Measurements from ENCODE around the gene MAP3K10.

Gene MAP3K10

DNA sequence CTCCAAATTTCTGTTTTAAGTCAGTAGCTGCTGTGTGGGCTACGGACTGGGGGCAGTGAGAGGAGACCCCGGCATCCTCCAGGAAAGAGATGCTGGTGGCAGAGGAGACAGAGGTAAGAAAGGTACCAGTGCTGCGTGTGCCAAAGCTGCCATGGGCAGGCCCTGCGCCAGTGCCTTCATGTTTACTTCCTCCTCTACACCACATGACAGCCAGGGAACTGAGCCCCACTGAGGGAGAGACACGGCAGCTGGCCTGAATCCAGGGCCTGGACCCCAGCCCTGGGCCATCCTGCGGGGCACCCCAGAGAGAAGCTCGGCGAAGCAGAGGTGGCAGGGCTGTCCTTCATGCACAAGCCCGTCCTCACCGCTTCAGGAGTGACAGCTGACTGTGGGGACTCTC lies 58.0 kb downstream of the MAP3K10 start:
- H3K4me1 Mint-ChIP-seq, result no peaks in the 10 kb centered on the region
- no peak overlapping the region for H3K4me3 Mint-ChIP-seq
- no peaks in the 10 kb centered on the region for H3K9me3 Mint-ChIP-seq
- CTCF ChIA-PET, result no interaction called here
- no peaks in the 10 kb centered on the region for H3K27me3 Mint-ChIP-seq
- no peak for DNase-seq
- H3K27ac Mint-ChIP-seq, result no peak overlapping the region
- peaks cover 12% of the 10 kb centered on the region for H3K36me3 Mint-ChIP-seq

- H3K9me3 Mint-ChIP-seq, result no peaks in the 10 kb centered on the region
- H3K4me1 Mint-ChIP-seq, result no peaks in the 10 kb centered on the region
- H3K27ac Mint-ChIP-seq, result peak overlapping the region; percentile 2
- H3K36me3 Mint-ChIP-seq, result peaks cover 14% of the 10 kb centered on the region
- CTCF ChIA-PET, result no interaction called here
- H3K27me3 Mint-ChIP-seq, result no peaks in the 10 kb centered on the region
- no peak overlapping the region for H3K4me3 Mint-ChIP-seq
- no peak for DNase-seq
Observed at GRCh38 chr19:40249781-40250180, 58.6 kb downstream of the MAP3K10 start.

GRCh38 chr19:40251244-40251643 lies 60.0 kb downstream of the MAP3K10 start:
- Mint-ChIP-seq H3K4me3 (no peak overlapping the region), H3K27ac (no peak overlapping the region), H3K4me1 (no peaks in the 10 kb centered on the region), H3K27me3 (no peaks in the 10 kb centered on the region), H3K9me3 (no peaks in the 10 kb centered on the region), H3K36me3 (peaks cover 28% of the 10 kb centered on the region)
- no peak for DNase-seq
- CTCF ChIA-PET, result no interaction called here

GRCh38 chr19:40251991-40252390 lies 60.8 kb downstream of the MAP3K10 start:
- CTCF ChIA-PET, result no interaction called here
- Mint-ChIP-seq H3K9me3 (no peaks in the 10 kb centered on the region), H3K4me3 (no peak overlapping the region), H3K27me3 (no peaks in the 10 kb centered on the region), H3K27ac (no peak overlapping the region), H3K36me3 (peaks cover 29% of the 10 kb centered on the region), H3K4me1 (no peaks in the 10 kb centered on the region)
- no peak for DNase-seq

DNA sequence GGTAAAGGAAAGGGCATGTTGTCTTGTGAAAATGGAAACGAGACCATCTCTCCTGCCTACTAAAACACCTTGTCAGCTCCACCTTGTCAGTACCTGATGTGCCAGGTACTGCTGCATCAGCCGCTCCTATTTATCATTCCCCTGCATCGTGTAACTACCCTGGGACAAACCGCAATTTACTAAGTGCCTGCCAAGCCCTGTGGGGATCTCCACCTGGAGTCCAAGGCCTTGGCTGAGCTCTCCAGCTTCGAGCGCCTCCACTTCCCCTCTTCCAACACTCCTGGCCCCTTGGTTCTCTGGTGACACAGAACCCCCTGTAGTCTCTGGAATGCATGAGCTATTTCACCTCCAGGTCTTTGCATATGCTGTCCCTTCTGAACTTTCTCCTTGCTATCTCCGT lies 61.2 kb downstream of the MAP3K10 start:
- Mint-ChIP-seq H3K4me3 (no peak overlapping the region), H3K4me1 (no peaks in the 10 kb centered on the region), H3K27me3 (no peaks in the 10 kb centered on the region), H3K27ac (no peak overlapping the region), H3K9me3 (no peaks in the 10 kb centered on the region), H3K36me3 (peaks cover 29% of the 10 kb centered on the region)
- no peak for DNase-seq
- CTCF ChIA-PET, result interaction anchor here (0.6 kb wide), 1 partner anchor 84 kb away, joined by 3 read pairs; no protein-coding TSS in a partner anchor

GRCh38 chr19:40253611-40254092 lies 62.4 kb downstream of the MAP3K10 start:
- Mint-ChIP-seq H3K27me3 (no peaks in the 10 kb centered on the region), H3K4me3 (no peak overlapping the region), H3K27ac (no peak overlapping the region), H3K9me3 (no peaks in the 10 kb centered on the region), H3K4me1 (no peaks in the 10 kb centered on the region), H3K36me3 (peaks cover 32% of the 10 kb centered on the region)
- CTCF ChIA-PET, result no interaction called here
- DNase-seq, result no peak

DNA sequence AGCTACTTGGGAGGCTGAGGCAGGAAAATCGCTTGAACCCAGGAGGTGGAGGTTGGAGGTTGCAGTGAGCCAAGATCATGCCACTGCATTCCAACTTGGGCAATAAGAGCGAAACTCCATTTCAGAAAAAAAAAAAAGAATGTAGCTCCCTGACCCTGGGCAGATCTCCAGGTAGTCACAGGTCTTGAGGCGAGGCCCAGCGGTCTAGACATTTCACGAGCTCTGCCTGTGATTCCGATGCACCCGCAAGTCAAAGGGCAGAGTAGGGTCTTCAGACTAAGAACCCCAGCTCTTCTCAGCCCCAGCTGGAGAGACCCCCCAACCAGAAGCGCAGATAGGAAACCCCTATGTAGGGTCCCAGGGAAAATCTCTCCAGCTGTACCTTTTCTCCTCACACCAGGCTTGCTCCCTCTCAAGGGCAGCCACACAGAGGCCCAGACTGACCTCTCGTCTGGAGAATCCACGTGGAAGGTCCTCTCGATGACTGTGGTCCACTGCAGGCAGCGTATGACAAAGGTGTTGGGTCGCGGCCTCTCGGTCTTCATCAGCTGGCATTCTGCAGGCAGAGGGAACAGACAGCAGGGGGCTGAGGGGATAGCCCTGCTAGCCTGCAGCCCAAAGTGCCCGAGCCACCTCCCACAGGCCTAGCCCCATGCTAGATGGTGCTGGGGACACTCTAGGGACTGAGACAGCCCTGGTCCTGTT lies 63.6 kb downstream of the MAP3K10 start:
- Mint-ChIP-seq H3K9me3 (no peaks in the 10 kb centered on the region), H3K36me3 (peaks cover 31% of the 10 kb centered on the region)
- CTCF ChIA-PET, result interaction anchor here (0.6 kb wide), 1 partner anchor 120 kb away, joined by 3 read pairs; no protein-coding TSS in a partner anchor

DNA sequence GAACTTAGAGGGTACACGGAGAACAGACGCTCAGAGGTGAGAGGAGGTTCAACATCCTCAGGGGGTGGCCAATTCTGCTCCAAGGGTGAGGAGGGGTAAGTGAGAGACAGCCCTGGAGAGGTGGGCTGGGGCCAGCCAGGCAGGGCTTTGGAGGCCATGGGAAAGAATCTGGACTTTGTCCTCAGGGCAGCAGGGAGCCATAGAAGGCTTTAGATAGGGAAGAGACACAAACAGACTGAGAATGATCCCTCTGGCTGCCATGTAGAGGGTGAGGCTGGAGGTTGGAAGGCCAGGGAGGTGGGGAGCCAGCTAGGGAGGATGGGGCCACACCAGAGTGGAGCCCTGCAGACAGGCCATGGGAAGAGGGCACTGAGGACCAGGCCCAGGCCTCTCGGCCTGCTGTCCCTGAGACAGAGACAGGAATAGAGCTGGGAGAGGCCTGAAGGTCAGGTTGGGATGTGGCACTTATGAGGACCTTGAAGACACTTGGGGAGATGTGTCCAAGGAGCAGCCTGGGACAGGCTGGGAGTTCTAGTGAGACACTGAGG lies 64.5 kb downstream of the MAP3K10 start:
- no peaks in the 10 kb centered on the region for H3K27me3 Mint-ChIP-seq
- peaks cover 32% of the 10 kb centered on the region for H3K36me3 Mint-ChIP-seq
- H3K9me3 Mint-ChIP-seq, result no peaks in the 10 kb centered on the region
- DNase-seq, result no peak
- no peak overlapping the region for H3K27ac Mint-ChIP-seq
- no peaks in the 10 kb centered on the region for H3K4me1 Mint-ChIP-seq
- no peak overlapping the region for H3K4me3 Mint-ChIP-seq
- CTCF ChIA-PET, result no interaction called here

More for the DNA sequence above, 63.6 kb downstream of the MAP3K10 start:
- no peak for DNase-seq
- no peak overlapping the region for H3K27ac Mint-ChIP-seq
- H3K27me3 Mint-ChIP-seq, result no peaks in the 10 kb centered on the region
- no peaks in the 10 kb centered on the region for H3K4me1 Mint-ChIP-seq
- H3K4me3 Mint-ChIP-seq, result no peak overlapping the region

DNA sequence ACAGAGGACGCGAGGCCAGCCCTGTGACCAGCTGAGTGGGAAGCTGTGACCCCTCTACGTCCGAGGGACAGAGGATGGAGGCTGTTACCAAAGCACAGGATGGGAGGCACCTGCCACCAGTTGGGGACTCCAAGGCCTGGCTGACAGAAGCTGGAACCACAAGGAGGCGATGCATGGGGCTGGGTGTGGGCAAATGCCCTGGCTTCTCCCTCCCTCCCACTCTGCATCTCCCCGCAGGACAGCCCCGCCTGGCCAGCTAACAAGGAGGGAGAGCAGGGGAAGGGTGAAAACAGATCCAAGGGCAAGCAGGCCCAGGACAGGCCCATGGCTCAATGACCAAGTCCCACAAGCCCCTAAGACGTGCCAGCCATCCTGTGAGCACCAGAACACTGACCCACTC lies 65.3 kb downstream of the MAP3K10 start:
- CTCF ChIA-PET, result no interaction called here
- no peaks in the 10 kb centered on the region for H3K9me3 Mint-ChIP-seq
- peaks cover 33% of the 10 kb centered on the region for H3K36me3 Mint-ChIP-seq
- H3K27me3 Mint-ChIP-seq, result no peaks in the 10 kb centered on the region
- H3K4me1 Mint-ChIP-seq, result no peaks in the 10 kb centered on the region
- H3K27ac Mint-ChIP-seq, result no peak overlapping the region
- no peak for DNase-seq
- no peak overlapping the region for H3K4me3 Mint-ChIP-seq

DNA sequence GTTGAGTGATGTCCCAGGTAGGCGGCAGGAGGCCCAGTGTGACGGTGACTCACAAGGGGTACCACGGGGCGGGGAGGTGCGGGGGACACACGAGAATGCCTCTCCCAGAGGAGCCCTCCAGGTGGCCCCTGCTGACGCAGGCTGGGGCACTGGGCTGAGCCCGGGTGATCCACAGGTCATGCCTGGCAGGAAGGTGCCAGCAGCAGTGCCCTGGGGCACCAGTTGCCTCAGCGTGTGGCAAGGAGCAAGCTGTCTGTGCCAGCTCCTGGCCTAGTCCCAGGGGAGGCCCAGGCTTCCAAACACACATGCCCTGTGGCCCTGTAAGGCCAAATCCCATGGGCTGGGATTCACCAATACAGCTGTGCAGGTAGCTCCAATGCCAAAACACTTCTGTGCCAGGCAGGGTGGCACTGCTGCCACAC lies 65.9 kb downstream of the MAP3K10 start:
- CTCF ChIA-PET, result no interaction called here
- H3K4me3 Mint-ChIP-seq, result no peak overlapping the region
- no peaks in the 10 kb centered on the region for H3K9me3 Mint-ChIP-seq
- H3K27ac Mint-ChIP-seq, result no peak overlapping the region
- no peaks in the 10 kb centered on the region for H3K4me1 Mint-ChIP-seq
- H3K36me3 Mint-ChIP-seq, result peaks cover 36% of the 10 kb centered on the region
- no peaks in the 10 kb centered on the region for H3K27me3 Mint-ChIP-seq
- DNase-seq, result no peak

- Mint-ChIP-seq H3K4me1 (no peaks in the 10 kb centered on the region), H3K4me3 (no peak overlapping the region), H3K36me3 (peaks cover 38% of the 10 kb centered on the region), H3K27ac (no peak overlapping the region), H3K27me3 (no peaks in the 10 kb centered on the region), H3K9me3 (no peaks in the 10 kb centered on the region)
- CTCF ChIA-PET, result no interaction called here
- DNase-seq, result no peak
Observed at GRCh38 chr19:40261631-40262030, 70.4 kb downstream of the MAP3K10 start.

DNA sequence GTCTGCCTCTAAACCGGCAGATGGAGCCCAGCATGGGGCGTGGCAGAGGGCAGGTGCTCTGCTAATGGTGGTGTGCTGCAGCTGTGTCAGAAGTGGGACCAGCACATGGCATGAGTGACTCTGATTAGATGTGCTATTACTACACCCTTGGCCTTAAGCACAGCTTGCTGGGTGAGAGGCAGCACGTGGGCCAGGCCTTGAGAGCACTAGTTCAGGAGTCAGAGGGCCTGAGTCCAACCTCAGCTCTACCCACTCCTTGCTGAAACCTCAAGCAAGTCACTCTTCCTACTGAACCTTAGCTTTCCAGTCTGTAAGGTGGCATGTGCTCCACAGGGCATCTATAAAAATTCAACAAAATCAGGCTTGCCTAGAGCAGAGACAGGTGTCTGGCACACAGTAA lies 71.2 kb downstream of the MAP3K10 start:
- H3K4me1 Mint-ChIP-seq, result no peaks in the 10 kb centered on the region
- no peaks in the 10 kb centered on the region for H3K27me3 Mint-ChIP-seq
- peaks cover 38% of the 10 kb centered on the region for H3K36me3 Mint-ChIP-seq
- H3K27ac Mint-ChIP-seq, result no peak overlapping the region
- CTCF ChIA-PET, result no interaction called here
- DNase-seq, result no peak
- no peak overlapping the region for H3K4me3 Mint-ChIP-seq
- H3K9me3 Mint-ChIP-seq, result no peaks in the 10 kb centered on the region

DNA sequence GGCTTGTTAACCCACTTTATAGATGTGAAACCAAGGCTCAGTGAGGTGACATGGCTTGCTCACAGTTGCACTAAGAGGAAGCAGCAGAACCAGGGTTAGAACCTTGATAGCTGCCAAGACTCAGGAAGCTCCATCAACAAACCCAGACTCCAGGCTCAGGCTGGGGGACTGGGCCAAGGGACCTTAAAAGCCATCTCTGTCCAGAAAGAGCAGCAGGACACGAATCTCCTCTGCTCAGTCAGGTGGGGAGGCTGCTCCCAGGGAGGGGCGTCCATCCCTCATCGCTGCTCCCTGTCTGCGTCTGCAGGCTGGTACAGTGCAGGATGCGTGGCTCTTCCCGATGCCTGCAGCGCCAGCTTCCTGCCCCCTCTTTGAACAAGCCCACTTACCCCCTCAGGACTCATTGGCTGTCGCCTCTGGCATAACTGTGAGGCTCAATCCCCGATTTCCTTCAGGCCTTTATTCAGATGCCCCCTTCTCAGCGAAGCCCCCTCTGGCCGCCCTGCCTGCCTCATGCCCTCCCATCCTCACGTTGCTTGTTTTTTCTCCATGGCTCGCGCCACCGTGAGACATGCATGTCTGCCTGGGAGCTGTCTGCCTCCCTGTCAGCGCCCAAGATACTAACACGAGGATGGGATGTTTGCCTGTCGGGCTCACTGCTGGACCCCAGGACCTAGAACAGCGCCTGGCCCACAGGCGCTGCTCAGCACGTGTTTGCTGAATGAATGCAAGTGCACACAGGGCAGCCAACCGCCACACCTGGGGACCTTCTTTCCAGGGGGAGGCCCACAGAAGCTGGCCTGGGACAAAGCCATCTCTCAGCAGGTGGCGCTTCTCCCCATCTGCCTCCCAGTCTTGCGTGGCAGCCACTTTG lies 72.5 kb downstream of the MAP3K10 start:
- Mint-ChIP-seq H3K27me3 (no peaks in the 10 kb centered on the region), H3K36me3 (peaks cover 39% of the 10 kb centered on the region), H3K27ac (no peak overlapping the region), H3K4me3 (no peak overlapping the region), H3K4me1 (no peaks in the 10 kb centered on the region), H3K9me3 (no peaks in the 10 kb centered on the region)
- no peak for DNase-seq
- CTCF ChIA-PET, result no interaction called here

DNA sequence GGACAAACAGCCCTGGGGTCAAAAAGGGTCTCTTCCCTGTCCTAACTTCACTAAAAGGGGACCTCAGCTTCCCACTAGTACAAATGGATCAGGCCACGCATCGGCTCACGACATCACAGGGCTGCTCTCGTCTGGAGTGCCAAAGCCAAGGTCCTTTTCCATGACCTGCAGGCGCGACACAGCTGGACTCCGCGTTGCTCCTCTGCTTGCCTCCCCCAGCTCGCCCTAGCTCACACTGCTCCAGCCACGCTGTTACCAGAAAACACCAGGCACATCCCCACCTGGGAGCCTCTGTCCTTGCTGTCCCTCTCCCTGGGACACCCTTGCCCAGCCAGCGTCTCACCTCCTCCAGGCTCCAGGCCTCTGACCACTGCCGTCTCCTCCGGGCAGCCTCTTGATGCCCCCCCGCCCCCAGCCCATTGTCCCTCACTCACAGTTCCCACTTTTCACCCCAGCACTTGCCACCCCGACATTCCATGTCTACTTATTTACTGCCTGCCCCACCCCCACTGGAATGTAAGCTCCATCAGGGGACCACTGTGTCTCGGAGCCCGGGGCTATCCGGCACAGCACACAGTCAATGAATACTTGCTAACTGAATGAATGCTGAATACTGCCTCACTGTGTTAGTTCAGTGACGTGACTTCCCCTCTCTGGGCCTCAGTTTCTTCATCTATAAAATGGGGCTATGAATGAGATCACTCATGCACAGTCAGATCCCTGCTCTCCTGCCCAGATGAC lies 73.3 kb downstream of the MAP3K10 start:
- CTCF ChIA-PET, result no interaction called here
- Mint-ChIP-seq H3K27ac (no peak overlapping the region), H3K9me3 (no peaks in the 10 kb centered on the region), H3K36me3 (peaks cover 39% of the 10 kb centered on the region), H3K4me3 (no peak overlapping the region), H3K4me1 (no peaks in the 10 kb centered on the region), H3K27me3 (no peaks in the 10 kb centered on the region)
- no peak for DNase-seq

Measured in activated naive CD4-positive, alpha-beta T cell treated with anti-CD3 and anti-CD28 coated beads, Interleukin-2, amount 10 ng/mL, durations not matched to agents 7 days and 5 days (primary cell).